A172 (cell line): ENCODE measurements around the gene PAK2. TPM values are rescaled to one million over a fixed set of nuclear protein-coding genes. Genes with fewer than 3 reads are reported as not detected.
"Not testable (repeated sequence)": the region's sequence is repeated elsewhere in the genome, so short reads cannot be mapped to it uniquely, and the experiment has no call there.

ENCODE experiments used
- DNase-seq: peaks from one replicate; pipeline ENCODE4 v3.0.0-alpha.2; 2015; ENCODE audit warnings: low spot score
- total RNA-seq: library from RNA; depleted of rRNA; stranded (reverse); fragments of >200 nt; shearing (Covaris generic); gene quantifications from 2 replicates; pipeline ENCODE4 v1.2.3, GENCODE V29; 2014

The PAK2 gene
- total RNA-seq, 1 experiment from 2014 or later: 54.0 TPM

DNA sequence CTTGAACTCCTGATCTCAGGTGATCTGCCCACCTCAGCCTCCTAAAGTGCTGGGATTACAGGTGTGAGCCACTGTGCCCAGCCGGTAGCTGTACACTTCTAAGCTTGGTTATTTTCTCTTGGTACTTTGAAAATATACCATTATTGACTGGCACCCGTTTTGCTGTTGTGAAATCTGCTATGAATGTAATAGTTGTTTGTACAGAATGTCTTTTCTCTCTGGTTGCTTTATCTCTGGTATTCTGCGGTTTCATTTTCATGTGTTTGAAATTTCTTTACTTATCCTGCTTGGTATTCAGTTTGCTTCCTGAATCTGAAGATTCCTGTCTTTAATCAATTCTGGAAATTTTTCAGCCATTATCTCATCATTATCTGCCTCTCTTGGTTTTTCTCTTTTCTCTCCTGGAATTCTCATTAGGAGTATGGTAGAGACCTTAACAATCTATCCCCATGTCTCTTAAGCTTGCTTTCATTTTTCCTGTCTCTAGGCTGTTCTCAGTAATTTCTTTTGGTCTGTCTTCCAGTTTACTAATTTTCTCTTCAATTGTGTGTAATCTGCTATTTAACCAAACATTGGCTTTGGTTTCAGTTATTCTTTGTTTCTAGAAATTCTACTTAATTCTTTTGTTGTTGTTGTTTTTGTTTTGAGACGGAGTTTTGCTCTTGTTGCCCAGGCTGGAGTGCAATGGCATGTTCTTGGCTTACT is 2.8 kb upstream of the PAK2 start:
- no peak for DNase-seq

GRCh38 chr3:196737655-196738054 is 2.0 kb upstream of the PAK2 start:
- no peak for DNase-seq

- peak; percentile 33 for DNase-seq
These were observed 1.0 kb downstream of the PAK2 start for GRCh38 chr3:196740481-196741248.

DNA sequence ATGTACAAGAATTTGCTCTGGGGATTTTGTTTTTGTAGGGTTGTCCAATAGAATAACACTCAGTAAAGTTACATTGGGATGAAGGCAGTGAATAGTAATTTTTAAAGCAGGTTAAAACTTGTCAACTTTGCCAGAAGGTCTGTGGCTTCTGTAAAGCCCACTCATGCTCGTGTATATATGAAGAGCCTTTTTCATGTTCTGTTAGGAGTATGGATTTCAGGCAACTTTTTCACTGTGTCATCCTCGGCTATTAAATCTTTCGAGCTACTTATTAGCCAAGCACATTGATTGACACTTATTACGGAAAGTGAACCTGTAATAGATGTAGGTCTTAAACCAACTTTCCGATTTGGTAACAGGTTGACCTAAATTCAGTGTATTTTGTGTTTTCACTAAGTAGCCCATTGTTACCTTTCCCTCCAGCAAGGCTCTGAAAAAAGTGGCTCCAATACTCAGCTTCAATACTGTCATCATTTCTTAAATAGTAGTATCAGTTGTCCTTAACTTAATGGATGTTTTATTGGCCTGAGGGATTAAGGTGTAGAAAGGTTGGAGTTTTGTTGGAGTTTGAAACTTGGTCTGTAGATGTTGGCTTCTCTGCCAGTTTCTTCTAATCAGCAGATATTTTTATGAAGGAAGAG is 1.7 kb downstream of the PAK2 start:
- peak; percentile 11 for DNase-seq

DNA sequence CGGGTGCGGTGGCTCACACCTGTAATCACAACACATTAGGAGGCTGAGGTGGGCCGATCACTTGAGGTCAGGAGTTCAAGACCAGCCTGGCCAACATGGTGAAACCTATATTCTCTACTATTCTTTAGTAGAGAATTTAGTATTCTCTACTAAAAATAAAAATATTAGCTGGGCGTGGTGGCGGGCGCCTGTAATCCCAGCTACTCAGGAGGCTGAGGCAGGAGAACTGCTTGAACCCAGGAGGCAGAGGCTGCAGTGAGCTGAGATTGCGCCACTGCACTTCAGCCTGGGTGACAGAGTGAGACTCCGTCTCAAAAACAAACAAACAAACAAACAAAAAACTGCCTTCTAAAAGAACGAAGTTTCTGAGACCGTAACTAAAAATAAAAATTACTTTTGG is 3.9 kb downstream of the PAK2 start:
- DNase-seq: not testable (repeated sequence)

- DNase-seq: no peak
These were observed 9.5 kb downstream of the PAK2 start for GRCh38 chr3:196749125-196749524.

DNA sequence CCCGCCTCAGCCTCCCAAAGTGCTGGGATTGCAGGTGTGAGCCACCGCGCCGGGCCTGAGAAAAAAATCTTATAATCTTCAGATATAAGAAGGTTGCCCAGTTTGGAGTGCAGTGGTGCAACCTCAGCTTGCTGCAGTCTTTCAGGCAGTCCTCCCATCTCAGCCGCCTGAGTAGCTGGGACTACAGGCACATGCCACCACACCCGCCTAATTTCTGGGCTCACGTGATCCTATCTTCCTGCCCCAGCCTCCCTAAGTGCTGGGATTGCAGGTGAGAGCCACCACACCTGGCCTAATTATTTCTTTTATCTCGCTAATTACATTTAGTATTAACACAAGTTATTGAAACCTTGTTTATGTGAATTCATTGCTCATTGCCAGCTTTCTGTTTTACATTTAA is 13.5 kb downstream of the PAK2 start:
- DNase-seq: no peak

DNA sequence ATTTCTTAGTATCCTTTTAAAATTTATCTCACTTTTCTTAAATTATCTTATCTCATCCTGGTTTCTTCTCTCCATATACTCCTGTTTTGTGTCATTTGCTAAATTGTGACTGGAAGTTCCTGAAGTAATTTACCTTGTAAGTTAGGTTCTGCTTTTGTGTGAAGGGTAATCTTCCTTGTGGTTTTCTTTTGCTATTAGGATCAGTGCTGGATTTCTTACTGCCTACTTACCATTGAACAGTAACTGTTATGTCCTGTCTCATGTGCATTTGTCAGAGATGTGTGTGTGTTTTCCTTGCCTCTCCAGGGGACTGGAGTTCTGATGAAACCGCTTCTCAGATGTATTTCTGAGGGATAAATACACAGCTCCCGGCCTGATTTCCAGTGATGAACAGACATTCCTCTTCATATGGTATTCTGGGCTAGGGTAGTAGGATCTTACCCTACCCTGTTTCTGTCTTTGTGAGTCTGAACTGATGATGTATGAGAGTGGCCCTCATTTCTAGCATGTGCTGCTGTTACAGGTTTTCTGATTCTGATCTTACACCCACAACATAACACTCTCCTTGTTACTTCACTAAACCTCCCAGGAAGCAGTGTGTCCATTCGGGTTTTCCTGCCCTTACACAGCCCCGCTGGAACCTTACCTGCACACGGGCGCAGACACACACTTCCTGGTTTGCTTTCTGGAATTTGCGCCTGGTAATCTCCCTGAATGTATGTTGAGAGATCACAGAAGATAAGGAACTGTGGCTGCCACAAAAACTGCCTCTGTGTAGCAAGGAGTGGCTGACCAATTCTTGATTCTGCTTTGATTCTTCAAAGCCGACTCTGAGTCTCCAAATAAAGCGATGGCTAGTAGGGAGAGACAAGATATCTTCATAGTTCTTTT is 14.7 kb downstream of the PAK2 start:
- no peak for DNase-seq

GRCh38 chr3:196756732-196757131 is 17.1 kb downstream of the PAK2 start:
- DNase-seq: no peak

DNA sequence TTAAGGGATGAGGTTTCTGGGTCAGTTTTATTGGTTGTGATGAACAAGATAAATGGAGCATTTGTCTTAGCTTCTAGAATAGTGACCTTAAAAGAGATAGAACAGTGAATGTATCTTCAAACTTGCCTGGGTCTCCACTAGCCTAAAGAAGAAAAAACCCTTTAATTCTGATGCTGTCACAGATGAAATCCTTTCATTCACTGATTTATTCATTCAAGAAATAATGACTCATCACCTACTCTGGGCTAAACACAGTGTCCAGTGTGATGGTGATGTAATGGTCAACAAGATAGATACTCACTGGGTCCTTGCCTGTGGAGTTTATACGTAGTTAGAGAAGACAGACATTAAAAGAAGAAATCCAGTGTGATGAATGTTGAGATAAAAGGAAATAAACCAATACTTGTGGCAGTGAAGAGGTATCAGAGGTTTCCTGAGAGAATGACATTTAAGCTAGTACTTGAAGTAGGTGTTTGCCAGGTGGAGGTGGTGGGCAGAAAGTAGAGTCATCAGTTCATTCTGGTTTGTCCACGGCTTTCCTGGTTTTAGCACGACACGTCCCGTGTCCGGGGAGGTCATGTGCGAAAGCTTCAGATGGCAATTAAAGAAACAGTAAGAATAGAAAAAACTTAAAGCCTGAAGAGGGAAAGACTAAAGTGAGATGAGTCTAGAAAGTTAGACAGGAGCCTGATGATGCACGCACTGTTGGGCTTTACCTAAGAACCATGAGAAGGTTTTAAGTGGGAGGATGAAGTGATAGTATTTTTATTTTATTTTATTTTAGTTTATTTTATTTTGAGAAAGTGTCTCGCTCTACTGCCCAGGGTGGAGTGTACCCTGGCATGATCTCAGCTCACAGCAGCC is 18.5 kb downstream of the PAK2 start:
- peak; percentile 83 for DNase-seq

GRCh38 chr3:196763179-196763578 is 23.5 kb downstream of the PAK2 start:
- no peak for DNase-seq

DNA sequence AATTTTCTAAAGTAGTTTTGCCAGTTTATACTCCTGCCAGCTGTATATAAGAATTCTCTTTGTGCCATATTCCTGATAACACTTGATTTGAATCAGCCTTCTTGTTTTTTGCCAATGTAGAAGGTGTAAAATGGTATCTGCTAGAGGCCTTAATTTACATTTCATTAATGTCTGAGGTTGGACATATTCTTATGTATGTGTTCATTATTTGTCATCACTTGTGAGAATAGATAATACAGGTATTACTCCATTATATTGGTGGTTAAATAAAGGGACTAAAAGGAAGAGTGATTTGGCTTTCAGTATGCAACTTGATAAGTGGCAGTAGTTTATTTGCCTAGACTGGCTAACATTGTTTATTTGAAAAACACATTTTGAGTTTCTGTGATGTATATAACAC is 25.8 kb downstream of the PAK2 start:
- no peak for DNase-seq

DNA sequence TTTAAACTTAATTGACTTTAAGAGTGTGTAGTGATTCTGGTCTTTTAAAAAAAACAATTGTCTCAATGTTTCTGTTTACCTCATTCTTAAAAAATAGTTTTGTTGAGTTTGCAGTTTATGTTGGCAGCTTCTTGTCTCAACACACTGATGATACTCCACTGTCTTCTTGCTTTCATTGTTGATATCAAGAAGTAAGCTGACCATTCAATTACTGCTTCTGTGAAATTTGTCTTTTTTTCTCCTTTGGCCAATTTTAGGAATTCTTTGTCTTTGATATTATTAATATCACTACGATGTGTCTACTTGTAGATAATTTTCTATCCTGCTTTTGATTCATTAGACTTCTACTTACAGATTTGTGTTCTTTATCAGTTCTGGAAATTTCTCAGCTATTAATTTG is 31.4 kb downstream of the PAK2 start:
- no peak for DNase-seq

DNA sequence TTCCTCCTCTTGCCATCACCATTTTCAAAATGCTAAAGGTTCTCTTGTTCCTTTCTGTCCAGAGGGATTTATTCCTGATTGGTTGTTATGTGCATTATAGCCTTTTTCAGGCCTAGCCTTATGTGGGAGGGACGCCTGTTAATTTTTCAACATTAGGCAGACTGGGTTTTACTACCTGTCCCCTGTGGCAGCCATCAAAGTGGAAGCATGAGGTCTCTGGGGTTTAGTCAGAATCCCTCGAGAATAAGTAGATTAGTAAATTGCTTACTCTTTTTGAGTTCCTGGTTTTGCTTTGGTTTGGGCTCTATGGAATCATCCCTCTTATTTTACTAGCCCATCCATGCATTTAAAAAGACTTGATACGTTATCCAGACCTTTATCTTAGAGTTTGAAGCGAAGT is 32.4 kb downstream of the PAK2 start:
- DNase-seq: no peak

GRCh38 chr3:196772897-196773296 is 33.2 kb downstream of the PAK2 start:
- DNase-seq: no peak

GRCh38 chr3:196774191-196774820 is 34.6 kb downstream of the PAK2 start:
- DNase-seq: no peak

DNA sequence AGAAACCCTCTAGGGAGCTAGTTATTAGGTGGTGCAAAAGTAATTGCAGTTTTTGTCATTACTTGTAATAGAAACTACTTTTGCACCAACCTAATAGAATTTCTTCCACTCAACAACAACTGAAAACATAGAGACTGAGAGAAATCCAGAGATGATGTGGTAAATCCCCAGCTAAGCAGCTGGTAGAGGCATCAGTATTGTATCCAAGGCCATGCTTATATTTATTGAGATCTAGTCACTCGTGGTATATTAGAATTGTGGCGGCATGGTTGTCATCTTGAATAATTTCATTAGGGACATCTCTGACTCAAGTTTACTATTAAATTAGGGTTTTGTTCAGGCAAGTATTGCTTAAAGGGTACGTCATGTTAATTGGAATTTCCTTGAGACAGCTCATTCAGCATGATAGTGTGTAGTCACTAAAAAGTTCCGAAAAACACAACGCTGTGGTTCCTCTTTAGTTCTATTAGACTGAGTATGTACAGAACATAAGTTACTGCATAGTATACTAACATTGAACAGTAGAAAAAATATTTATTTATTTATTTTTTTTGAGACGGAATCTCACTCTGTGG is 35.3 kb downstream of the PAK2 start:
- DNase-seq: no peak

- no peak for DNase-seq
These were observed 36.3 kb downstream of the PAK2 start for GRCh38 chr3:196775938-196776337.

GRCh38 chr3:196777836-196778235 is 38.2 kb downstream of the PAK2 start:
- DNase-seq: no peak

GRCh38 chr3:196778755-196779154 is 39.1 kb downstream of the PAK2 start:
- peak; percentile 75 for DNase-seq
